M059J (cell line): Measurements from ENCODE around the gene TRIP13. TPM values are rescaled to one million over a fixed set of nuclear protein-coding genes. Genes with fewer than 3 reads are reported as not detected.

Experiments used
- DNase-seq: peaks from one replicate; pipeline ENCODE4 v3.0.0-alpha.2; 2012; ENCODE audit warnings: low read depth
- total RNA-seq: library from RNA; depleted of rRNA; stranded (reverse); fragments of >200 nt; shearing (Covaris generic); gene quantifications from 2 replicates; pipeline ENCODE4 v1.2.3, GENCODE V29; 2014

The TRIP13 gene
- total RNA-seq, 1 experiment from 2014 or later = 62.9 TPM

- no peak for DNase-seq
Observed at GRCh38 chr5:952597-953271, 60.0 kb downstream of the TRIP13 start.

- no peak for DNase-seq
Observed at GRCh38 chr5:953535-954449, 61.1 kb downstream of the TRIP13 start.

GRCh38 chr5:955886-956761 lies 63.4 kb downstream of the TRIP13 start:
- no peak for DNase-seq

GRCh38 chr5:956941-957747 lies 64.5 kb downstream of the TRIP13 start:
- DNase-seq = peak; percentile 99

GRCh38 chr5:957748-958485 lies 65.2 kb downstream of the TRIP13 start:
- peak; percentile 79 for DNase-seq

GRCh38 chr5:958701-959571 lies 66.3 kb downstream of the TRIP13 start:
- DNase-seq = peak; percentile 97

- DNase-seq = no peak
Observed at GRCh38 chr5:959581-960531, 67.2 kb downstream of the TRIP13 start.

GRCh38 chr5:960551-960950 lies 67.9 kb downstream of the TRIP13 start:
- DNase-seq = no peak

GRCh38 chr5:961002-961710 lies 68.5 kb downstream of the TRIP13 start:
- no peak for DNase-seq

GRCh38 chr5:961711-962240 lies 69.1 kb downstream of the TRIP13 start:
- no peak for DNase-seq

GRCh38 chr5:962386-962785 lies 69.7 kb downstream of the TRIP13 start:
- DNase-seq = no peak

- no peak for DNase-seq
Observed at GRCh38 chr5:962801-963200, 70.1 kb downstream of the TRIP13 start.

GRCh38 chr5:963310-963672 lies 70.6 kb downstream of the TRIP13 start:
- no peak for DNase-seq

GRCh38 chr5:963673-964531 lies 71.2 kb downstream of the TRIP13 start:
- no peak for DNase-seq

- DNase-seq = no peak
Observed at GRCh38 chr5:964821-965220, 72.1 kb downstream of the TRIP13 start.

- DNase-seq = no peak
Observed at GRCh38 chr5:965604-966344, 73.1 kb downstream of the TRIP13 start.
